ENCODE measurements around the gene WSB1.

DNA sequence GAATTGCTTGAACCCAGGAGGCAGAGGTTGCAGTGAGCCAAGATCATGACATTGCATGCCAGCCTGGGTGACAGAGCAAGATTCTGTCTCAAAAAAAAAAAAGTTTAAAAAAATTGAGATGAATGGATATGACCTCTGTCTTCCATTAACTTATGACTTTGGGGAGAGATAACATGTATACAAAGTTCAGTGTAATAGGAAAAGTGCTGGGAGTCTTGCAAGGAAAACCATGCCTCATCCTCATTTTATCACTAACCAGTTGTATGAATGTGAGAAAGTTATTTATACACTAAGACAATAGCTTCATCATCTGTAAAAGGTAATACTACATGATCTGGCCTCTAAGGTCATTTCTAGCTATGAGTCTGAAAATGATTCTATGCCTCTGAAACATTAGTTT is 10.2 kb upstream of the WSB1 start:
- TF ChIP-seq, protein P1, sequence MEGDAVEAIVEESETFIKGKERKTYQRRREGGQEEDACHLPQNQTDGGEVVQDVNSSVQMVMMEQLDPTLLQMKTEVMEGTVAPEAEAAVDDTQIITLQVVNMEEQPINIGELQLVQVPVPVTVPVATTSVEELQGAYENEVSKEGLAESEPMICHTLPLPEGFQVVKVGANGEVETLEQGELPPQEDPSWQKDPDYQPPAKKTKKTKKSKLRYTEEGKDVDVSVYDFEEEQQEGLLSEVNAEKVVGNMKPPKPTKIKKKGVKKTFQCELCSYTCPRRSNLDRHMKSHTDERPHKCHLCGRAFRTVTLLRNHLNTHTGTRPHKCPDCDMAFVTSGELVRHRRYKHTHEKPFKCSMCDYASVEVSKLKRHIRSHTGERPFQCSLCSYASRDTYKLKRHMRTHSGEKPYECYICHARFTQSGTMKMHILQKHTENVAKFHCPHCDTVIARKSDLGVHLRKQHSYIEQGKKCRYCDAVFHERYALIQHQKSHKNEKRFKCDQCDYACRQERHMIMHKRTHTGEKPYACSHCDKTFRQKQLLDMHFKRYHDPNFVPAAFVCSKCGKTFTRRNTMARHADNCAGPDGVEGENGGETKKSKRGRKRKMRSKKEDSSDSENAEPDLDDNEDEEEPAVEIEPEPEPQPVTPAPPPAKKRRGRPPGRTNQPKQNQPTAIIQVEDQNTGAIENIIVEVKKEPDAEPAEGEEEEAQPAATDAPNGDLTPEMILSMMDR (IDR thresholded peaks at IDR 0.05; ENCODE audit: insufficient read depth, low read length, poor library complexity, severe bottlenecking) = no peak
- no peak for TF ChIP-seq EZH2phosphoT487 (conservative IDR thresholded peaks at IDR 0.05; ENCODE audit: low read length)
